Measurements from ENCODE around the gene ASIC3. TPM values are rescaled to one million over a fixed set of nuclear protein-coding genes. Genes with fewer than 3 reads are reported as not detected.

Gene ASIC3
- total and polyA plus RNA-seq, 2 donors (not counting 3 experiments of a cell fraction or from before 2014, with no cell fraction given), result 0.69 to 0.70 TPM

- Histone ChIP-seq H3K9me3 (replicated peaks; ENCODE audit: control insufficient read depth, insufficient read depth, low read length) (no peaks in the 10 kb centered on the region), H3K27ac (ENCODE audit: insufficient read depth, low read depth, low read length) (no peak overlapping the region), H3K9me1 (replicated peaks; ENCODE audit: control insufficient read depth, extremely low read depth, insufficient read depth, low read length) (no peaks in the 10 kb centered on the region), H4K20me1 (replicated peaks; ENCODE audit: control insufficient read depth, extremely low read depth, insufficient read depth, low read length) (no peaks in the 10 kb centered on the region), H3K4me2 (ENCODE audit: insufficient read depth, low read length) (no peak overlapping the region), H3K4me3 (replicated peaks in 1 of 3; ENCODE audit: insufficient read depth in 1 of 3, low read depth in 1 of 3, low read length in 3 of 3) (no peak overlapping the region), H3K36me3 (ENCODE audit: control insufficient read depth in 2 of 2, extremely low read depth in 1 of 2, insufficient read depth in 2 of 2, low read length in 2 of 2) (peaks cover 2 to 35% of the 10 kb centered on the region in 2 experiments), H3K27me3 (ENCODE audit: control insufficient read depth in 2 of 2, insufficient read depth in 2 of 2, low read length in 2 of 2) (no peaks in the 10 kb centered on the region), H2AFZ (ENCODE audit: low read depth, low read length) (no peak overlapping the region), H3K4me1 (ENCODE audit: control insufficient read depth, extremely low read depth, insufficient read depth, low read length) (peaks cover 12% of the 10 kb centered on the region), H3K79me2 (ENCODE audit: control insufficient read depth, insufficient read depth, low read length) (peaks cover 18% of the 10 kb centered on the region), H3K9ac (replicated peaks; ENCODE audit: extremely low read depth, insufficient read depth, low read length) (no peak overlapping the region)
- CTCF ChIA-PET, result interaction anchor here (0.9 to 3.0 kb wide), 5 partner anchors 9 to 35 kb away, joined by 3 to 12 read pairs (median 4); no protein-coding TSS in a partner anchor
- intact Hi-C loops (cut with micrococcal nuclease) (no loop called here), dilution Hi-C loops (cut with MboI; ENCODE audit: extremely low pct_ligation_motif_present, low sequenced_read_pairs) (no loop called here)
- peak; percentile 38 for TF ChIP-seq POLR2AphosphoS5 (IDR thresholded peaks at IDR 0.05; ENCODE audit: insufficient read depth, low read depth, low read length)
- TF ChIP-seq GATA2 (IDR thresholded peaks at IDR 0.05; ENCODE audit: insufficient read depth, insufficient read length, low read depth, low read length), result no peak
- no peak for TF ChIP-seq POLR2A (IDR thresholded peaks at IDR 0.05; ENCODE audit: low read depth, low read length)
- POLR2A ChIA-PET, result no interaction called here
- BruUV-seq (replicated peaks), result TSS peak; percentile 57
- FAIRE-seq, result no peak
- no peak for DNase-seq (ENCODE audit: low read depth, low spot score)
Observed at GRCh38 chr7:151075978-151076426, 27.7 kb downstream of the ASIC3 start.

- Histone ChIP-seq H3K4me2 (ENCODE audit: insufficient read depth, low read length) (no peak overlapping the region), H3K27ac (ENCODE audit: insufficient read depth, low read depth, low read length) (no peak overlapping the region), H3K9me3 (replicated peaks; ENCODE audit: control insufficient read depth, insufficient read depth, low read length) (no peaks in the 10 kb centered on the region), H3K4me3 (replicated peaks in 1 of 3; ENCODE audit: insufficient read depth in 1 of 3, low read depth in 1 of 3, low read length in 3 of 3) (no peak overlapping the region), H3K9ac (replicated peaks; ENCODE audit: extremely low read depth, insufficient read depth, low read length) (no peak overlapping the region), H3K27me3 (ENCODE audit: control insufficient read depth in 2 of 2, insufficient read depth in 2 of 2, low read length in 2 of 2) (no peaks in the 10 kb centered on the region), H2AFZ (ENCODE audit: low read depth, low read length) (no peak overlapping the region), H3K36me3 (ENCODE audit: control insufficient read depth in 2 of 2, extremely low read depth in 1 of 2, insufficient read depth in 2 of 2, low read length in 2 of 2) (peaks cover 2 to 25% of the 10 kb centered on the region in 2 experiments), H3K4me1 (ENCODE audit: control insufficient read depth, extremely low read depth, insufficient read depth, low read length) (peaks cover 22% of the 10 kb centered on the region), H3K79me2 (ENCODE audit: control insufficient read depth, insufficient read depth, low read length) (peaks cover 21% of the 10 kb centered on the region), H4K20me1 (replicated peaks; ENCODE audit: control insufficient read depth, extremely low read depth, insufficient read depth, low read length) (no peaks in the 10 kb centered on the region), H3K9me1 (replicated peaks; ENCODE audit: control insufficient read depth, extremely low read depth, insufficient read depth, low read length) (no peaks in the 10 kb centered on the region)
- dilution Hi-C loops (cut with MboI; ENCODE audit: extremely low pct_ligation_motif_present, low sequenced_read_pairs) (no loop called here), intact Hi-C loops (cut with micrococcal nuclease) (no loop called here)
- TF ChIP-seq FOS (IDR thresholded peaks at IDR 0.05; ENCODE audit: borderline replicate concordance, insufficient read depth, low read length), result no peak
- no peak for TF ChIP-seq MAX (IDR thresholded peaks at IDR 0.05; ENCODE audit: insufficient read depth, insufficient read length)
- no peak for TF ChIP-seq MYC (IDR thresholded peaks at IDR 0.05; ENCODE audit: low read depth, low read length)
- TF ChIP-seq POLR2A (IDR thresholded peaks at IDR 0.05; ENCODE audit: low read depth, low read length), result no peak
- peak; percentile 33 to 55 for TF ChIP-seq CTCF (IDR thresholded peaks at IDR 0.05; ENCODE audit: extremely low read depth in 1 of 2, insufficient read depth in 1 of 2, low read depth in 1 of 2, low read length in 2 of 2)
- TF ChIP-seq GATA2 (IDR thresholded peaks at IDR 0.05; ENCODE audit: insufficient read depth, insufficient read length, low read depth, low read length), result no peak
- no peak for FAIRE-seq
- ChIA-PET POLR2A (no interaction called here), CTCF (interaction anchor here (0.7 to 3.0 kb wide), 9 partner anchors 8 to 179 kb away, joined by 3 to 12 read pairs (median 4); no protein-coding TSS in a partner anchor)
- no TSS peak for BruUV-seq (replicated peaks)
- no peak for DNase-seq (ENCODE audit: low read depth, low spot score)
Observed at GRCh38 chr7:151076863-151077704, 28.8 kb downstream of the ASIC3 start.

Data from endothelial cell of umbilical vein (primary cell).